Measurements from ENCODE around the gene GAST.

The GAST gene

GRCh38 chr17:41762841-41763240 lies 50.7 kb downstream of the GAST start:
- no peaks in the 10 kb centered on the region for H4K20me1 ChIP-seq (ENCODE audit: insufficient read depth, low read length)
- no peaks in the 10 kb centered on the region for H3K9me3 ChIP-seq (ENCODE audit: low read length)
- H3F3A ChIP-seq (ENCODE audit: insufficient read depth, low read length) = no peaks in the 10 kb centered on the region
- TF ChIP-seq EZH2 (IDR thresholded peaks at IDR 0.05; ENCODE audit: borderline replicate concordance, low read length) = no peak
- H3K36me3 ChIP-seq (ENCODE audit: insufficient read depth, low read length) = peaks cover 30% of the 10 kb centered on the region
- no peak overlapping the region for H3K9ac ChIP-seq (ENCODE audit: low read length)
- no peak overlapping the region for H3K4me3 ChIP-seq (ENCODE audit: low read depth, low read length, poor library complexity, severe bottlenecking)
- H3K4me2 ChIP-seq (ENCODE audit: low read length) = no peak overlapping the region
- no peak overlapping the region for H3K27ac ChIP-seq (ENCODE audit: low read depth, low read length, poor library complexity, severe bottlenecking)
- no peaks in the 10 kb centered on the region for H3K4me1 ChIP-seq (ENCODE audit: insufficient read depth, low read length, severe bottlenecking)
- no peaks in the 10 kb centered on the region for H3K9me2 ChIP-seq (ENCODE audit: low read depth, low read length)
- H2AFZ ChIP-seq (ENCODE audit: low read length) = no peak overlapping the region
- H3K27me3 ChIP-seq (ENCODE audit: insufficient read depth, low read length) = no peaks in the 10 kb centered on the region
- no peaks in the 10 kb centered on the region for H3K79me2 ChIP-seq (ENCODE audit: insufficient read depth, low read length)

GRCh38 chr17:41763327-41763726 lies 51.2 kb downstream of the GAST start:
- Histone ChIP-seq H3K9ac (ENCODE audit: low read length) (no peak overlapping the region), H3K27ac (ENCODE audit: low read depth, low read length, poor library complexity, severe bottlenecking) (no peak overlapping the region), H4K20me1 (ENCODE audit: insufficient read depth, low read length) (no peaks in the 10 kb centered on the region), H3K4me1 (ENCODE audit: insufficient read depth, low read length, severe bottlenecking) (no peaks in the 10 kb centered on the region), H3K79me2 (ENCODE audit: insufficient read depth, low read length) (no peaks in the 10 kb centered on the region), H3K9me3 (ENCODE audit: low read length) (no peaks in the 10 kb centered on the region), H3K4me2 (ENCODE audit: low read length) (no peak overlapping the region), H3F3A (ENCODE audit: insufficient read depth, low read length) (no peaks in the 10 kb centered on the region), H3K4me3 (ENCODE audit: low read depth, low read length, poor library complexity, severe bottlenecking) (no peak overlapping the region), H3K27me3 (ENCODE audit: insufficient read depth, low read length) (no peaks in the 10 kb centered on the region), H2AFZ (ENCODE audit: low read length) (no peak overlapping the region), H3K9me2 (ENCODE audit: low read depth, low read length) (no peaks in the 10 kb centered on the region), H3K36me3 (ENCODE audit: insufficient read depth, low read length) (peaks cover 27% of the 10 kb centered on the region)
- TF ChIP-seq, protein P1, sequence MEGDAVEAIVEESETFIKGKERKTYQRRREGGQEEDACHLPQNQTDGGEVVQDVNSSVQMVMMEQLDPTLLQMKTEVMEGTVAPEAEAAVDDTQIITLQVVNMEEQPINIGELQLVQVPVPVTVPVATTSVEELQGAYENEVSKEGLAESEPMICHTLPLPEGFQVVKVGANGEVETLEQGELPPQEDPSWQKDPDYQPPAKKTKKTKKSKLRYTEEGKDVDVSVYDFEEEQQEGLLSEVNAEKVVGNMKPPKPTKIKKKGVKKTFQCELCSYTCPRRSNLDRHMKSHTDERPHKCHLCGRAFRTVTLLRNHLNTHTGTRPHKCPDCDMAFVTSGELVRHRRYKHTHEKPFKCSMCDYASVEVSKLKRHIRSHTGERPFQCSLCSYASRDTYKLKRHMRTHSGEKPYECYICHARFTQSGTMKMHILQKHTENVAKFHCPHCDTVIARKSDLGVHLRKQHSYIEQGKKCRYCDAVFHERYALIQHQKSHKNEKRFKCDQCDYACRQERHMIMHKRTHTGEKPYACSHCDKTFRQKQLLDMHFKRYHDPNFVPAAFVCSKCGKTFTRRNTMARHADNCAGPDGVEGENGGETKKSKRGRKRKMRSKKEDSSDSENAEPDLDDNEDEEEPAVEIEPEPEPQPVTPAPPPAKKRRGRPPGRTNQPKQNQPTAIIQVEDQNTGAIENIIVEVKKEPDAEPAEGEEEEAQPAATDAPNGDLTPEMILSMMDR (IDR thresholded peaks at IDR 0.05; ENCODE audit: low read length) = no peak
- no peak for TF ChIP-seq EZH2 (IDR thresholded peaks at IDR 0.05; ENCODE audit: borderline replicate concordance, low read length)

All from OCI-LY1 (cell line).